CD14-positive monocyte (primary cell): ENCODE data around the gene GJA9. TPM values are rescaled to one million over a fixed set of nuclear protein-coding genes. Genes with fewer than 3 reads are reported as not detected.

Experiments
- DNase-seq, 3 donors: peaks; one replicate each; pipeline ENCODE4 v3.0.0-alpha.2; 2011 to 2022
- H2AFZ ChIP-seq: 2 replicates; pipeline ENCODE4 v1.6.0; 2012; ENCODE audit warnings: mild to moderate bottlenecking, low read depth, low read length, inconsistent platforms; ENCODE audit not compliant: insufficient read depth, poor library complexity, severe bottlenecking
- H3K27ac ChIP-seq, 2 donors: 1 replicate in 1 of 2; 2 replicates in 1 of 2; pipeline ENCODE4 v1.5.1; 2012 to 2013; ENCODE audit warnings: low read length in 2 of 2, control low read depth in 1 of 2, inconsistent platforms in 1 of 2, low read depth in 1 of 2, mild to moderate bottlenecking in 1 of 2
- H3K27me3 ChIP-seq, 2 donors: one replicate each; pipeline versions ENCODE4 v1.6.0 to v1.6.1; 2011 to 2013; ENCODE audit warnings: low read length in 2 of 2; ENCODE audit not compliant: control insufficient read depth in 2 of 2, insufficient read depth in 2 of 2
- H3K36me3 ChIP-seq, 2 donors: replicated peaks in 1 of 2; 1 replicate in 1 of 2; 2 replicates in 1 of 2; pipeline versions ENCODE4 v1.5.1 to v1.6.1; 2012 to 2013; ENCODE audit warnings: low read length in 2 of 2, control low read depth in 1 of 2, inconsistent platforms in 1 of 2, mild to moderate bottlenecking in 1 of 2; ENCODE audit not compliant: insufficient read depth in 2 of 2, control insufficient read depth in 1 of 2
- H3K4me1 ChIP-seq, 2 donors: 1 replicate in 1 of 2; 2 replicates in 1 of 2; pipeline versions ENCODE4 v1.5.1 to v1.6.1; 2012 to 2013; ENCODE audit warnings: low read length in 2 of 2, control low read depth in 1 of 2, inconsistent platforms in 1 of 2, mild to moderate bottlenecking in 1 of 2, moderate library complexity in 1 of 2; ENCODE audit not compliant: insufficient read depth in 2 of 2, control insufficient read depth in 1 of 2
- H3K4me2 ChIP-seq: replicated peaks from 2 replicates; pipeline ENCODE3; 2012; ENCODE audit warnings: low read length, moderate library complexity, mild to moderate bottlenecking; ENCODE audit not compliant: poor library complexity, severe bottlenecking; ENCODE audit errors: extremely low read depth
- H3K4me3 ChIP-seq, 3 experiments: fragments of 200-600 bp in 1 of 3; sonication (generic) in 1 of 3; replicated peaks in 1 of 3; 1 replicate in 2 of 3; 2 replicates in 1 of 3; pipeline ENCODE4 v1.5.1; 2011 to 2013; ENCODE audit warnings: low read length in 3 of 3, mild to moderate bottlenecking in 3 of 3, control low read depth in 2 of 3, low read depth in 2 of 3, inconsistent platforms in 1 of 3, moderate library complexity in 1 of 3
- H3K79me2 ChIP-seq: 2 replicates; pipeline ENCODE4 v1.6.0; 2012; ENCODE audit warnings: mild to moderate bottlenecking, control low read depth, inconsistent platforms, low read length, moderate library complexity; ENCODE audit not compliant: insufficient read depth
- H3K9ac ChIP-seq: 2 replicates; pipeline ENCODE4 v1.6.0; 2017; ENCODE audit warnings: low read length, mild to moderate bottlenecking; ENCODE audit not compliant: insufficient read depth, poor library complexity, severe bottlenecking
- H3K9me3 ChIP-seq, 2 donors: replicated peaks in 1 of 2; 1 replicate in 1 of 2; 2 replicates in 1 of 2; pipeline versions ENCODE4 v1.5.1 to v1.6.1; 2012 to 2013; ENCODE audit warnings: low read length in 2 of 2, control low read depth in 1 of 2; ENCODE audit not compliant: control insufficient read depth in 1 of 2, insufficient read depth in 1 of 2
- H4K20me1 ChIP-seq: 2 replicates; pipeline ENCODE4 v1.6.0; 2012; ENCODE audit warnings: mild to moderate bottlenecking, low read length, control low read depth, moderate library complexity; ENCODE audit not compliant: insufficient read depth
- H3K27ac Mint-ChIP-seq, 7 donors: one replicate each; pipeline ENCODE4 v1.8.0; 2020; ENCODE audit warnings: mild to moderate bottlenecking in 7 of 7, mixed read lengths in 7 of 7, moderate library complexity in 6 of 7, inconsistent platforms in 2 of 7
- H3K27me3 Mint-ChIP-seq, 3 donors: one replicate each; pipeline ENCODE4 v1.8.0; 2021 to 2022; ENCODE audit warnings: low read depth in 3 of 3, mild to moderate bottlenecking in 3 of 3, mixed read lengths in 3 of 3, moderate library complexity in 3 of 3, inconsistent platforms in 1 of 3
- H3K36me3 Mint-ChIP-seq, 2 donors: one replicate each; pipeline ENCODE4 v1.8.0; 2020; ENCODE audit warnings: mixed read lengths in 2 of 2, inconsistent platforms in 1 of 2, mild to moderate bottlenecking in 1 of 2
- H3K4me1 Mint-ChIP-seq: one replicate; pipeline ENCODE4 v1.8.0; 2020; ENCODE audit warnings: mild to moderate bottlenecking, mixed read lengths
- H3K4me3 Mint-ChIP-seq, 2 donors: one replicate each; pipeline ENCODE4 v1.8.0; 2020; ENCODE audit warnings: mild to moderate bottlenecking in 2 of 2, mixed read lengths in 2 of 2, moderate library complexity in 1 of 2
- H3K9me3 Mint-ChIP-seq, 7 donors: one replicate each; pipeline ENCODE4 v1.8.0; 2020 to 2022; ENCODE audit warnings: mixed read lengths in 7 of 7, mild to moderate bottlenecking in 6 of 7, moderate library complexity in 6 of 7, inconsistent platforms in 2 of 7
- CTCF ChIP-seq: fragments of 200-600 bp; IDR thresholded peaks from one replicate; pipeline ENCODE4 v1.8.0; 2022; ENCODE audit warnings: antibody characterized with exemption, mild to moderate bottlenecking
- WGBS: methylation state at CpG from one replicate; pipeline ENCODE4 v1.1.5; 2013; ENCODE audit warnings: missing lambda C conversion rate; ENCODE audit not compliant: insufficient coverage; 5-methylcytosine and 5-hydroxymethylcytosine counted together
- intact Hi-C, 2 donors: fragments of 100-400 bp; cut with micrococcal nuclease; formaldehyde crosslinking; loops; one replicate each; pipeline versions ENCODE4 v1.15.0 to v1.15.1; 2023
- polyA plus RNA-seq, 3 donors: library from polyadenylated mRNA; depleted of rRNA in 1 of 3; unstranded in 2 of 3; stranded (reverse) in 1 of 3; fragments of 300-500 nt in 2 of 3; fragments of >200 nt in 1 of 3; fragmentation: Illumina TruSeq in 2 of 3; gene quantifications; 1 replicate in 2 of 3; 2 replicates in 1 of 3; pipeline ENCODE4 v1.2.3, GENCODE V29; 2012 to 2021

Gene GJA9
- polyA plus RNA-seq, 3 donors = not detected

- Histone ChIP-seq H3K27me3 (no peaks in the 10 kb centered on the region), H3K79me2 (no peaks in the 10 kb centered on the region), H4K20me1 (no peaks in the 10 kb centered on the region), H3K4me3 (no peak overlapping the region), H2AFZ (no peak overlapping the region), H3K4me1 (no peaks in the 10 kb centered on the region), H3K9ac (no peak overlapping the region), H3K27ac (no peak overlapping the region), H3K4me2 (no peak overlapping the region), H3K9me3 (no peaks in the 10 kb centered on the region), H3K36me3 (no peaks in the 10 kb centered on the region)
- 92% methylated on average over 4 of the region's 4 CpGs for WGBS
- no peak for TF ChIP-seq CTCF
- H3K27me3 Mint-ChIP-seq = peaks cover 0 to 5% (median 1%) of the 10 kb centered on the region in 3 donors
- H3K36me3 Mint-ChIP-seq = no peaks in the 10 kb centered on the region
- H3K4me1 Mint-ChIP-seq = no peaks in the 10 kb centered on the region
- H3K27ac Mint-ChIP-seq = no peak overlapping the region
- no peak overlapping the region for H3K4me3 Mint-ChIP-seq
- peaks cover 0 to 8% (median 3%) of the 10 kb centered on the region in 7 donors for H3K9me3 Mint-ChIP-seq
- intact Hi-C loops = no loop called here
- no peak for DNase-seq
Measured at GRCh38 chr1:38899560-38899959, 18.2 kb upstream of the GJA9 start.

DNA sequence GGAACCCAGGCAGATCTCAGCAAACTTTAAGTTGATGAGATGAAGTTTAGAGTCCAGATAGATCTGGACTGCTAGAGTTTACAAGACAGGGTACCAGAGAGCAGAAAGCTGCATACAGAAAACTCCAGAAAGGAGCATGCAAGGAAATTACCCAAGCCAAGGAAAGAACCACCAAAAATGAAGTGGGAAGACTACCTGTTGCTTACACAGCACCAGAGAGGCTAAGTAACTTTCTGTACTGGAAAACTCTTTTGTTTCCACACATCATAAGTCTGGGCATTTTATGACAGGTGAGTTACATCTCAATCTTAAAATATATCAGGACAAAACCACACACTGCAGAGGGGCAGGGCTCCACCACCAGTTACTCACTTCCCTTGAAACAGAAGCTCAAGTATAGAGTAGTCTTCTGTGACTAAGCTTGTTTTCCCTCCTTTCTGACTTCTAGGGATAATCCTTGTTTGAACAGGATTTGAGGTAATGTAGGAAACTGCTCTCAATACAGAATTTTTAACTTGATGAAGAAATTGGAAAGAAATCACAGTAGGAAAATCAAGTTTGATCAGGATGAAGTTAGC lies 17.4 kb upstream of the GJA9 start:
- Histone ChIP-seq H3K36me3 (no peaks in the 10 kb centered on the region), H3K27me3 (no peaks in the 10 kb centered on the region), H3K79me2 (no peaks in the 10 kb centered on the region), H3K4me1 (no peaks in the 10 kb centered on the region), H4K20me1 (no peaks in the 10 kb centered on the region), H3K9me3 (no peaks in the 10 kb centered on the region), H3K9ac (no peak overlapping the region), H3K4me2 (no peak overlapping the region), H3K4me3 (no peak overlapping the region), H3K27ac (no peak overlapping the region), H2AFZ (no peak overlapping the region)
- intact Hi-C loops = no loop called here
- H3K9me3 Mint-ChIP-seq = peaks cover 0 to 5% (median 0%) of the 10 kb centered on the region in 7 donors
- TF ChIP-seq CTCF = no peak
- H3K27me3 Mint-ChIP-seq = peaks cover 0 to 5% (median 1%) of the 10 kb centered on the region in 3 donors
- no peak for DNase-seq
- H3K4me1 Mint-ChIP-seq = no peaks in the 10 kb centered on the region
- no peak overlapping the region for H3K27ac Mint-ChIP-seq
- no peaks in the 10 kb centered on the region for H3K36me3 Mint-ChIP-seq
- no peak overlapping the region for H3K4me3 Mint-ChIP-seq
